Caco-2 (cell line): ENCODE measurements around the gene OR2A25. TPM values are rescaled to one million over a fixed set of nuclear protein-coding genes. Genes with fewer than 3 reads are reported as not detected.

Experiments
- BruUV-seq: library from RNA; stranded (reverse); fragments of 400-500 nt; replicated peaks from 2 replicates; lab custom pipeline; 2021; lab: Mats Ljungman, UMichigan
- CTCF ChIA-PET: fragments of 300-600 bp; sonication (Branson Sonifier 250); formaldehyde crosslinking; loops from one replicate; lab custom pipeline; 2022; ENCODE audit warnings: antibody characterized with exemption; lab: Charles Lee
- POLR2A ChIA-PET: fragments of 300-600 bp; sonication (Branson Sonifier 250); formaldehyde crosslinking; loops from one replicate; lab custom pipeline; 2022; ENCODE audit warnings: antibody characterized with exemption; lab: Charles Lee
- DNase-seq, 2 experiments: peaks; one replicate each; pipeline versions ENCODE4 v3.0.0 to v3.0.0-alpha.2; 2020 to 2022
- H3K27me3 ChIP-seq: replicated peaks from 2 replicates; pipeline ENCODE4 v1.6.0; 2011; ENCODE audit warnings: low read length; ENCODE audit not compliant: control insufficient read depth, insufficient read depth
- H3K36me3 ChIP-seq: 2 replicates; pipeline ENCODE4 v1.5.1; 2011; ENCODE audit warnings: low read length; ENCODE audit not compliant: control insufficient read depth, insufficient read depth
- H3K4me1 ChIP-seq: fragments of 250-450 bp; sonication (Bioruptor Pico); 2 replicates; pipeline ENCODE4 v1.5.1; 2020; ENCODE audit warnings: mild to moderate bottlenecking
- H3K4me3 ChIP-seq: 2 replicates; pipeline ENCODE4 v1.5.1; 2011; ENCODE audit warnings: low read depth, mild to moderate bottlenecking, control low read depth, low read length
- H3K9me3 ChIP-seq: fragments of 250-450 bp; sonication (Bioruptor Pico); 2 replicates; pipeline ENCODE4 v1.5.1; 2020; ENCODE audit warnings: mild to moderate bottlenecking, moderate library complexity
- H3K27ac Mint-ChIP-seq: one replicate; pipeline ENCODE4 v1.8.0; 2022; ENCODE audit warnings: mixed read lengths; ENCODE audit not compliant: unreplicated experiment
- H3K27me3 Mint-ChIP-seq: one replicate; pipeline ENCODE4 v1.8.0; 2022; ENCODE audit warnings: mixed read lengths; ENCODE audit not compliant: insufficient read depth, unreplicated experiment
- H3K36me3 Mint-ChIP-seq: one replicate; pipeline ENCODE4 v1.8.0; 2022; ENCODE audit warnings: mild to moderate bottlenecking, mixed read lengths; ENCODE audit not compliant: insufficient read depth, unreplicated experiment
- H3K4me1 Mint-ChIP-seq: one replicate; pipeline ENCODE4 v1.8.0; 2022; ENCODE audit warnings: low read depth, mixed read lengths; ENCODE audit not compliant: unreplicated experiment
- H3K4me3 Mint-ChIP-seq: one replicate; pipeline ENCODE4 v1.8.0; 2022; ENCODE audit warnings: mild to moderate bottlenecking, moderate library complexity, mixed read lengths; ENCODE audit not compliant: unreplicated experiment
- H3K9me3 Mint-ChIP-seq: one replicate; pipeline ENCODE4 v1.8.0; 2022; ENCODE audit warnings: mixed read lengths; ENCODE audit not compliant: unreplicated experiment
- intact Hi-C: fragments of 100-400 bp; cut with micrococcal nuclease; formaldehyde crosslinking; loops from one replicate; pipeline ENCODE4 v1.10.0; 2022; ENCODE audit not compliant: unreplicated experiment
- total RNA-seq: library from RNA; stranded (reverse); gene quantifications from 2 replicates; pipeline ENCODE4 v1.2.3, GENCODE V29; 2022
- TF ChIP-seq, protein P1 (sequence below), 2 experiments: fragments of 200-600 bp in 1 of 2; IDR thresholded peaks; 1 replicate in 1 of 2; 2 replicates in 1 of 2; pipeline versions ENCODE4 v1.5.1 to v1.8.0; 2011 to 2022; ENCODE audit warnings: antibody characterized with exemption in 1 of 2, control low read depth in 1 of 2, inconsistent platforms in 1 of 2, low read depth in 1 of 2, low read length in 1 of 2, mild to moderate bottlenecking in 1 of 2, moderate library complexity in 1 of 2; ENCODE audit not compliant: insufficient read depth in 1 of 2, severe bottlenecking in 1 of 2, unreplicated experiment in 1 of 2

Gene OR2A25
- total RNA-seq, 1 experiment from 2014 or later = not detected

DNA sequence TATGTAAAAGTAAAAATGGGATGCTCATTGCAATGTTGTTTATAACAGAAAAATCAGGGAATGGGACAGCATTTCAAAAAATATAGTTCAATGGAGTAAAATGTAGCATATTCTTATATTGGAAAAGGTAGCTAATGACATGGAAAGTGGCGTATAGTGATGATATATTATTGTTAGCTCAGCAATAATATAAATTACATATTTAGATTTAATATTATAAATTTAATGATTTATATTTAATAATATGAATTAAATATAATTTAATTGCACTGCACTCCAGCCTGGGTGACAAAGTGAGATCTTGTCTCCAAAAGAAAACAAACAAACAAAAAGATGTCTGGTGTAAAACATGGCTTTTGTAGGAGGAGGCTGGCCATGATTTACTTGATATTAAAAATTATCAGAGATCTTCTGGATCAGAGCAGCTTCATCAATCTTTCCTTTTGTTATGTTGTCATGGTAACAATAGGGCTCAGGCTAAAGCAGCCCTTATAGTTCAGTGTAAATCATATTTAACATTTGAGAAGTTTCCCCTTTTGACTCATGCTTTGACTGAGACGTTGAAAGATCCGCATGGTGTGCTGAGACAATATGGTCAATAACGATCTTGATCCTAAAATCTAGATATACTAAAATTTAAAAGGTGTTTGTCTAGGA, 46.3 kb upstream of the OR2A25 start:
- intact Hi-C loops = no loop called here
- Mint-ChIP-seq H3K36me3 (no peaks in the 10 kb centered on the region), H3K27me3 (no peaks in the 10 kb centered on the region), H3K4me3 (no peak overlapping the region), H3K9me3 (peaks cover 18% of the 10 kb centered on the region), H3K27ac (no peak overlapping the region), H3K4me1 (peaks cover 42% of the 10 kb centered on the region)
- Histone ChIP-seq H3K4me3 (no peak overlapping the region), H3K4me1 (peaks cover 43% of the 10 kb centered on the region), H3K36me3 (no peaks in the 10 kb centered on the region), H3K27me3 (no peaks in the 10 kb centered on the region), H3K9me3 (peaks cover 4% of the 10 kb centered on the region; the same call in 1 of the 2 replicates)
- TF ChIP-seq, protein P1, sequence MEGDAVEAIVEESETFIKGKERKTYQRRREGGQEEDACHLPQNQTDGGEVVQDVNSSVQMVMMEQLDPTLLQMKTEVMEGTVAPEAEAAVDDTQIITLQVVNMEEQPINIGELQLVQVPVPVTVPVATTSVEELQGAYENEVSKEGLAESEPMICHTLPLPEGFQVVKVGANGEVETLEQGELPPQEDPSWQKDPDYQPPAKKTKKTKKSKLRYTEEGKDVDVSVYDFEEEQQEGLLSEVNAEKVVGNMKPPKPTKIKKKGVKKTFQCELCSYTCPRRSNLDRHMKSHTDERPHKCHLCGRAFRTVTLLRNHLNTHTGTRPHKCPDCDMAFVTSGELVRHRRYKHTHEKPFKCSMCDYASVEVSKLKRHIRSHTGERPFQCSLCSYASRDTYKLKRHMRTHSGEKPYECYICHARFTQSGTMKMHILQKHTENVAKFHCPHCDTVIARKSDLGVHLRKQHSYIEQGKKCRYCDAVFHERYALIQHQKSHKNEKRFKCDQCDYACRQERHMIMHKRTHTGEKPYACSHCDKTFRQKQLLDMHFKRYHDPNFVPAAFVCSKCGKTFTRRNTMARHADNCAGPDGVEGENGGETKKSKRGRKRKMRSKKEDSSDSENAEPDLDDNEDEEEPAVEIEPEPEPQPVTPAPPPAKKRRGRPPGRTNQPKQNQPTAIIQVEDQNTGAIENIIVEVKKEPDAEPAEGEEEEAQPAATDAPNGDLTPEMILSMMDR (IDR thresholded peaks at IDR 0.05; ENCODE audit: insufficient read depth in 1 of 2, low read depth in 1 of 2, low read length in 1 of 2, severe bottlenecking in 1 of 2, unreplicated experiment in 1 of 2) = no peak
- ChIA-PET CTCF (interaction anchor here (0.7 to 1.5 kb wide), 2 partner anchors 105 to 122 kb away, joined by 3 to 9 read pairs; partner anchors contain the start of gene TCAF1), POLR2A (interaction anchor here (1.8 kb wide), 1 partner anchor 122 kb away, joined by 5 read pairs; the partner anchor contains the start of gene TCAF1)
- no TSS peak for BruUV-seq
- DNase-seq = no peak

DNA sequence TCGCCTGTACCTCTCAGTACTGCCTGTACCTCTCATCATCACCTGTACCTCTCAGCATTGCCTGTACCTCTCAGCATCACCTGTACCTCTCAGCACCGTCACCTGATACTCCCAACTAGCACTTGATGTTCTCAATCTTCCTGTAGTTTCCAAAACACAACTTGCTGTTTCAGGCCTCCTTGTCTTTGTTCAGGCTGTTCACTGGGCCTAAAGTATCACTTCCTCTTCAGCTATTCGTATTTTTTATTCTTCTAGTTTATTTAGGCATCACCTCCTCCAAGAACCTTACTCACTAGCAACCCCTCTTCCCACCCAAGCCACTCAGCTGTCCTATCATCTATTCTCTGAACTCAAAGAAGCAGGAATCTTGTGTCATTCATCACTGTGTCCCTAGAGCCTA, 45.4 kb upstream of the OR2A25 start:
- Mint-ChIP-seq H3K4me3 (no peak overlapping the region), H3K4me1 (peaks cover 33% of the 10 kb centered on the region), H3K36me3 (no peaks in the 10 kb centered on the region), H3K27me3 (no peaks in the 10 kb centered on the region), H3K9me3 (peaks cover 11% of the 10 kb centered on the region), H3K27ac (no peak overlapping the region)
- H3K9me3 ChIP-seq = no peaks in the 10 kb centered on the region
- TF ChIP-seq, protein P1 (IDR thresholded peaks at IDR 0.05; ENCODE audit: insufficient read depth in 1 of 2, low read depth in 1 of 2, low read length in 1 of 2, severe bottlenecking in 1 of 2, unreplicated experiment in 1 of 2) = no peak
- intact Hi-C loops = no loop called here
- H3K4me3 ChIP-seq = no peak overlapping the region
- POLR2A ChIA-PET = no interaction called here
- CTCF ChIA-PET = interaction anchor here (0.5 kb wide), 1 partner anchor 123 kb away, joined by 3 read pairs; the partner anchor contains the start of gene TCAF1
- H3K27me3 ChIP-seq = no peaks in the 10 kb centered on the region
- no peak for DNase-seq
- H3K4me1 ChIP-seq = peaks cover 37% of the 10 kb centered on the region
- no peaks in the 10 kb centered on the region for H3K36me3 ChIP-seq
- no TSS peak for BruUV-seq

DNA sequence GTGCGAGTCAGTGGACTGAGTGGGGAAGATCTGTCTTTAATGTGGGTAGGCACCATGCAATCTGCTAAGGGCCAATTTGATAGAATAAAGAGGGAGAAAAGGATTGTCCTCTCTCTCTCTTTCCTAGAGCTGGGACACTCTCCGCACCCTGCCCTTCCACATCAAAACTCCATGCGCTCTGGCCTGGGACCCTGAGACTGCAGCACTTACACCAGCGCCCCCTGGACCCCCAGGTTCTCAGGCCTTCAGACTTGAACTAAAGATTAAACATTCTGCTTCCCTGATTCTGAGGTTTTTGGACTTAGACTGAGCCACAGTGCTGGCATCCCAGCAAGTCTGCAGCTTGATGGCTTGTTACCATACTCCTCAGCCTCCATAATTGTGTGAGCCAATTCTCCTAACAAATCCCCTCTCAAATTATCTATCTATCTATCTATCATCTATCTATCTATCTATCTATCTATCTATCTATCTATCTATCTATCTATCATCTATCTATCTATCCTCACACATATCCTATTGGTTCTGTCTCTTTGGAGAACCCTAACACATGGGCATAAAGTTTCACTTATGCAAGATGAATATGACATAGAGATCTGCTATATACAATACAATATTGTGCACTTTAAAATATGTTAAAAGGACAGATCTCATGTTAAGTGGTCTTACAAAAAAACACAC, 43.3 kb upstream of the OR2A25 start:
- POLR2A ChIA-PET = no interaction called here

More for the DNA sequence above, 43.3 kb upstream of the OR2A25 start:
- no peak for DNase-seq
- H3K27me3 Mint-ChIP-seq = no peaks in the 10 kb centered on the region
- peaks cover 1% of the 10 kb centered on the region for H3K9me3 Mint-ChIP-seq
- Histone ChIP-seq H3K9me3 (no peaks in the 10 kb centered on the region), H3K27me3 (no peaks in the 10 kb centered on the region), H3K4me1 (peaks cover 32% of the 10 kb centered on the region), H3K4me3 (no peak overlapping the region), H3K36me3 (no peaks in the 10 kb centered on the region)
- intact Hi-C loops = loop anchor here (2.0 to 5.0 kb wide), 2 partner anchors 62 to 289 kb away; no protein-coding TSS in a partner anchor
- H3K27ac Mint-ChIP-seq = no peak overlapping the region
- no peak overlapping the region for H3K4me3 Mint-ChIP-seq
- CTCF ChIA-PET = interaction anchor here (0.9 kb wide), 1 partner anchor 125 kb away, joined by 4 read pairs; the partner anchor contains the start of gene TCAF1
- TF ChIP-seq, protein P1 (IDR thresholded peaks at IDR 0.05; ENCODE audit: insufficient read depth in 1 of 2, low read depth in 1 of 2, low read length in 1 of 2, severe bottlenecking in 1 of 2, unreplicated experiment in 1 of 2) = no peak
- no TSS peak for BruUV-seq
- H3K36me3 Mint-ChIP-seq = no peaks in the 10 kb centered on the region
- peaks cover 26% of the 10 kb centered on the region for H3K4me1 Mint-ChIP-seq
